ENCODE data around the gene MLLT10. TPM values are rescaled to one million over a fixed set of nuclear protein-coding genes. Genes with fewer than 3 reads are reported as not detected.
A peak's percentile ranks its signal among the peaks of the same experiment; 100 is the strongest.

MLLT10 gene
- total RNA-seq, 4 donors from 2014 or later: 23.5 to 39.7 (median 30.2) TPM

GRCh38 chr10:21528236-21529031, 5.6 kb upstream of the MLLT10 start:
- 70% methylated on average over 8 of the region's 8 CpGs for WGBS
- no peaks in the 10 kb centered on the region for H3K27me3 ChIP-seq
- intact Hi-C loops (cut with DNase I): no loop called here
- no peaks in the 10 kb centered on the region for H3K9me3 ChIP-seq
- H3K27ac ChIP-seq (replicated peaks in 1 of 4): peak overlapping the region; percentile 97 to 99 (median 99)
- TF ChIP-seq POLR2AphosphoS5 (IDR thresholded peaks at IDR 0.05): no peak
- TF ChIP-seq CTCF (IDR thresholded peaks at IDR 0.05): no peak
- DNase-seq (ENCODE audit: extremely low spot score): no peak
- H3K4me3 ChIP-seq: peak overlapping the region; percentile 73 to 83 (median 79)
- H3K36me3 ChIP-seq: no peaks in the 10 kb centered on the region
- peaks cover 14 to 57% (median 45%) of the 10 kb centered on the region in 4 donors for H3K4me1 ChIP-seq

- 76% methylated on average over 9 of the region's 9 CpGs for WGBS
- peak overlapping the region; percentile 97 to 99 (median 99) for H3K27ac ChIP-seq (replicated peaks in 1 of 4)
- no peaks in the 10 kb centered on the region for H3K27me3 ChIP-seq
- H3K36me3 ChIP-seq: no peaks in the 10 kb centered on the region
- H3K4me3 ChIP-seq: peak overlapping the region in 2 of 4 donors; percentile 79 to 83
- TF ChIP-seq POLR2AphosphoS5 (IDR thresholded peaks at IDR 0.05): no peak
- TF ChIP-seq EP300 (IDR thresholded peaks at IDR 0.05): no peak
- no peak for TF ChIP-seq CTCF (IDR thresholded peaks at IDR 0.05)
- no peak for TF ChIP-seq POLR2A (IDR thresholded peaks at IDR 0.05; ENCODE audit: low read depth)
- peaks cover 14 to 48% (median 36%) of the 10 kb centered on the region in 4 donors for H3K4me1 ChIP-seq
- H3K9me3 ChIP-seq: no peaks in the 10 kb centered on the region
- intact Hi-C loops (cut with DNase I): no loop called here
- DNase-seq (ENCODE audit: extremely low spot score): no peak
Observed at GRCh38 chr10:21529032-21529910, 4.8 kb upstream of the MLLT10 start.

DNA sequence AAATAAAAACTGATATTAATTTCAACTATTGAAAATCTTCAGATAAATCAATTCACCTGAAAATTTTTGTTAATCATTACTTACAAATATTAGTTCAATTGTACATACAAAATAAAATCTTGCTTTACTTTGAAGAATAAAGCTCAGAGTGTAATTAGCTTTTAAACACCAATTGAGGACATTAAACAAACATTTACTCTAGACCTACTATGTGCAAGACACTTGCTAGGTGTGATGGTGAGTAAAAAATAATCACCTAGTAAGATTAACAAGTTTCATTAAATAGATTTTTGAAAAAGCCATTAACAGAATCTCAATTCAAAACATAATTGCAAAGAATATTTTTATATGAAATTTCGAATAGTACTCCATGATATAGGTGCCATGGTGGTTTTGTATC, 3.9 kb upstream of the MLLT10 start:
- peak overlapping the region in 3 of 4 donors; percentile 96 to 98 (median 97) for H3K27ac ChIP-seq (replicated peaks in 1 of 4)

GRCh38 chr10:21530641-21531040, 3.4 kb upstream of the MLLT10 start:
- Histone ChIP-seq H3K27ac (replicated peaks in 1 of 4) (peak overlapping the region; percentile 95 to 98 (median 96)), H3K4me3 (no peak overlapping the region), H3K4me1 (peaks cover 14 to 46% (median 32%) of the 10 kb centered on the region in 4 donors), H3K9me3 (no peaks in the 10 kb centered on the region), H3K27me3 (no peaks in the 10 kb centered on the region), H3K36me3 (no peaks in the 10 kb centered on the region)
- TF ChIP-seq POLR2AphosphoS5 (IDR thresholded peaks at IDR 0.05): no peak
- no peak for TF ChIP-seq POLR2A (IDR thresholded peaks at IDR 0.05; ENCODE audit: low read depth)
- DNase-seq (ENCODE audit: extremely low spot score): no peak
- whole genome bisulfite sequencing: 89% methylated on average over 1 of the region's 1 CpG
- intact Hi-C loops (cut with DNase I): loop anchor here (5.0 kb wide), 1 partner anchor 787 kb away; the partner anchor contains the start of gene COMMD3

More for the DNA sequence above, 3.9 kb upstream of the MLLT10 start:
- H3K4me3 ChIP-seq: no peak overlapping the region
- no peaks in the 10 kb centered on the region for H3K36me3 ChIP-seq
- intact Hi-C loops (cut with DNase I): loop anchor here (5.0 kb wide), 1 partner anchor 787 kb away; the partner anchor contains the start of gene COMMD3
- peaks cover 14 to 41% (median 30%) of the 10 kb centered on the region in 4 donors for H3K4me1 ChIP-seq
- WGBS: 100% methylated on average over 1 of the region's 1 CpG
- TF ChIP-seq POLR2A (IDR thresholded peaks at IDR 0.05; ENCODE audit: low read depth) (no peak), CTCF (IDR thresholded peaks at IDR 0.05) (no peak), EP300 (IDR thresholded peaks at IDR 0.05) (no peak), POLR2AphosphoS5 (IDR thresholded peaks at IDR 0.05) (no peak)
- no peaks in the 10 kb centered on the region for H3K27me3 ChIP-seq
- H3K9me3 ChIP-seq: no peaks in the 10 kb centered on the region
- no peak for DNase-seq (ENCODE audit: extremely low spot score)

DNA sequence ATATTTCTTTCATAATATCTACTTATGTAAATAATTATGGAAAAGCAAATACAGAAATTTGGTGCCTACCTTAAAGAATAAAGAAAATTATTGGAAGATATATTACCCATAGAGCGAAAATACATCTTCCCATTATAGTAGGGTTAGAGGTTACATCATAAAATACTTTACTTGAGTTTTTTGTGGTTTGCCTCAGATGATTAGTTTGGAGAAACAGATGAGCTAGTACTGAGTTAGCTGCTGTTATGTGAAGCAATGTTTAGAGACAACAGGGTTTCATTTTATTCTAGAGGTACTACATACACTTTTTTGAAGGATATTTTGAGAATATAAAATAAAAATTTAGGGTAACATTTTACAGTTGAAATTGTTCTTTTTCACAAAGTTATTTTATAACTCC, 2.9 kb upstream of the MLLT10 start:
- H3K27ac ChIP-seq (replicated peaks in 1 of 4): peak overlapping the region; percentile 95 to 98 (median 96)
- intact Hi-C loops (cut with DNase I): loop anchor here (5.0 kb wide), 1 partner anchor 786 kb away; the partner anchor contains the start of gene COMMD3

More for the DNA sequence above, 2.9 kb upstream of the MLLT10 start:
- 68% methylated on average over 1 of the region's 1 CpG for WGBS
- Histone ChIP-seq H3K36me3 (no peaks in the 10 kb centered on the region), H3K4me3 (no peak overlapping the region), H3K27me3 (no peaks in the 10 kb centered on the region), H3K4me1 (peaks cover 14 to 51% (median 37%) of the 10 kb centered on the region in 4 donors), H3K9me3 (no peaks in the 10 kb centered on the region)
- DNase-seq (ENCODE audit: extremely low spot score): no peak
- no peak for TF ChIP-seq POLR2A (IDR thresholded peaks at IDR 0.05; ENCODE audit: low read depth)

Measured in esophagus muscularis mucosa (tissue), 4 donors.